Stimulated activated CD8-positive, alpha-beta memory T cell treated with anti-CD3 and anti-CD28 coated beads, Interleukin-4, amount 100 ng/mL, for 48 hours (primary cell): Measurements from ENCODE around the gene RORC.
"Not testable (repeated sequence)": the region's sequence is repeated elsewhere in the genome, so short reads cannot be mapped to it uniquely, and the experiment has no call there.

Experiments
- DNase-seq: peaks from one replicate; pipeline ENCODE4 v3.0.0-alpha.2; 2020

Gene RORC

DNA sequence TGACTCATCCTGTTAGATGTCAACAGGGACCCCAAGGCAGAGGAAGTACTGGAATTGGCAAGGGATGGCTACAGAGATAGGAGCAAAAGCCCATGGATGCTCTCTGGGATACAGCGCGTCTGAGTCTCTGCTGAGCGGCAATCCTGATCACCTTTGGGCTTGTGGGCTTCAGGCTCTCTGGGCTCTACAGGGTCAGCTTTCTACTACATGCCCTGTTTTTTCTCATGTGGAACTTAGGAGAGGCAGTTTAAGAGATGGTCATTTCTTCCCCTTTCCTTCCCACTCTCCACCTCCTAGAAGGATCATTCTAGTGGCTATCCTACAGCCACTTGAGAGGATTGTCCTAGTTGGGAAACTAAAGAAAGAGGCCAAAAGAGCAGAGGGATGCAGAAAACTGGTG lies 27.7 kb downstream of the RORC start:
- DNase-seq, result no peak

DNA sequence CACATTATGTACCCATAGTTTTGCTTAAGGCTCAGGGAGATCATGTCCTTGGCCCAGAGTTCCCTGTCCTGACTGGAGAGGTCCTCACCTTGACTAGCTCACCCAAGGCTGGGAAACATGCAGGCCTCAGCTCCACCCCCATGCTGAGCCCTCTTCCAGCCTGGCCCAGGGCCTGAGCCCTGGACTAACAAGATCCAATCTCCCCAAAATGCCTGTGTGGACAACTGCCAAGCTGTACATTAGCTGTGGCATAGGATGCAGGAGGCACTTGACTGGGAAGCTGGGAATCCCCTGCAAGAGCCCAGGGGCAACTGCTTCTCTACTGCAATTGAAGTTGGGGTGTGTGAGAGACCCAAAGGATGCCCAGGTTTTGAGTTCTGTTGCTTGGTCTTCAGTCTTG lies 28.4 kb downstream of the RORC start:
- no peak for DNase-seq

DNA sequence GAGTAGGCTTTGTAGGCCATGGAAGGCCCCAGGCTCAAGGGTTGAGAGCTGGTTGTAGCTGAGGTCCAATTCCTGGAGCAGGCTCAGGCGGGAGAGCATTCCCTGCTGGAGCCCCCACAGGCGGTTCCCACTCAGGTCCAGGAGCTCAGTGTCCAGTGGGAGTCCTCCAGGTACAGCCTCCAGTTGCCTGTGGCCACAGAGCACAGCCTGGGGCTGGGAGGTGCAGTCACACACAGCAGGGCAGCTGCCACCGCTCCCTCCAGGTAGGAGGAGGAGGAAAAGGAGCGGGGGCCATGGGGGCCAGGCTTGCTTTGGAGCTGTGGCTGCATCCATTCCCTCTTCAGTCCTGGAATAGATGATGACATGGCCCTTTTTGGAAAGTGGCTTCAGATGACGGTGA lies 29.2 kb downstream of the RORC start:
- no peak for DNase-seq

DNA sequence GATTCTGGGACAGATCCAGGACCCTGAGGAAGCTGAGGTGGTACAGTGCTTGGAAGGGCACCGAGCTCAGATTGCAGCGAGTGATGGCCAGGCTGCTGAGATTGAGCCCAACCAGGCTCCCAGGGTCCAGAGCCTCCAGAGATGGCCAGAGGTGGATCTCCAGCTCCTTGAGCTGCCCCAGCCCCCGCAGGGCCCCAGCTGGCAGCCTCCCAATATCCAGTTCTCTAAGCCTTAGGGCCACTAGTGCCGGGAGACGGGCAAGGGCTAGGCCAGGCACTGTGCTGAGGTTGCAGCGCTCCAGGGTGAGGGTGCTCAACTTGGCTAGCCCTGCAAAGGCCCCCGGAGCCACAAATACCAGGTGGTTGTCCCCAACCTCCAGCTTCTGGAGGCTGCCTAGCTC lies 29.8 kb downstream of the RORC start:
- DNase-seq, result no peak

DNA sequence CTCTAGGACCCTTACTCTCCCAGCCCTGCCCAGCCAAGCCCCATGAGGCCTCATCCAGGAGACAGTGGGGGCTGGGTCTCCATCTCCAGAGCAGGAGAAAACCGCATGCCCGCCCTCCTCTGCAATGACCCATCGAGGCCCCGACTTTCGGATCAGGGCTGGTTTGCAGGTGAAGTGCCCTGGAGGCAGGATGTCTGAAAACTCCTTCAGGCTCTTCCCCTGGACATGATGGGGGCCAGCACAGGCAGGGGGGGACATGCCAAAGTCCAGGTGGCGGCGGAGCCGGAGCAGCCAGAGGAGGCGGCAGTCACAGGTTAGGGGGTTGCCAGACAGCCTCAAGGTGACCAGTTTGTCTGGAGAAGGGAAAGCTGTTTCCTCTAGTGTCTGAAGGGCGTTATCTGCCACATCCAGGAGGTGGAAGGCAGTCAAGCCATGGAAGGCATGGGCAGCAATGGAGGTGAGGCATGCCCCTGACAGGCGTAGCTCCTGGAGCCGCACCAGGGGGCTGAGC lies 30.2 kb downstream of the RORC start:
- no peak for DNase-seq

DNA sequence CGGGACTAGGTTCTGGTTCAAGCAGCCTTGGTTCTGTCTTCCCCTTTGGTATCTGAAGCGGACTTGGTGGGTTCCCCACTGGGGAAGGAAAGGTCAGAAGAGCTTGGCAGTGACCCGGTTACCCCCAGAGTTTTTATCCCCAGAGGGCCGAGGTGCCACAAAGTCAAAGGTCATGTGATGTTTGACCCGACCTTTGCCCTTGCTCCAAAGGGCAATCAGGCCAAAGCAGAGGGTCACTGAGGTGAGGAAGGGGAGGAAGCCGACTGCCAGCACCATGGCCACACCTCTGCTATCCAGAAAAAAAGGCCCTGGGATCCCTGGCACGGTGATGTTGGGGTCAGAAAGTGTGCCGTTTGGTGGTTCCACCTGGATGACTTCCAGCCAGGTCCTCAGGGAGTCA lies 30.8 kb downstream of the RORC start:
- no peak for DNase-seq

DNA sequence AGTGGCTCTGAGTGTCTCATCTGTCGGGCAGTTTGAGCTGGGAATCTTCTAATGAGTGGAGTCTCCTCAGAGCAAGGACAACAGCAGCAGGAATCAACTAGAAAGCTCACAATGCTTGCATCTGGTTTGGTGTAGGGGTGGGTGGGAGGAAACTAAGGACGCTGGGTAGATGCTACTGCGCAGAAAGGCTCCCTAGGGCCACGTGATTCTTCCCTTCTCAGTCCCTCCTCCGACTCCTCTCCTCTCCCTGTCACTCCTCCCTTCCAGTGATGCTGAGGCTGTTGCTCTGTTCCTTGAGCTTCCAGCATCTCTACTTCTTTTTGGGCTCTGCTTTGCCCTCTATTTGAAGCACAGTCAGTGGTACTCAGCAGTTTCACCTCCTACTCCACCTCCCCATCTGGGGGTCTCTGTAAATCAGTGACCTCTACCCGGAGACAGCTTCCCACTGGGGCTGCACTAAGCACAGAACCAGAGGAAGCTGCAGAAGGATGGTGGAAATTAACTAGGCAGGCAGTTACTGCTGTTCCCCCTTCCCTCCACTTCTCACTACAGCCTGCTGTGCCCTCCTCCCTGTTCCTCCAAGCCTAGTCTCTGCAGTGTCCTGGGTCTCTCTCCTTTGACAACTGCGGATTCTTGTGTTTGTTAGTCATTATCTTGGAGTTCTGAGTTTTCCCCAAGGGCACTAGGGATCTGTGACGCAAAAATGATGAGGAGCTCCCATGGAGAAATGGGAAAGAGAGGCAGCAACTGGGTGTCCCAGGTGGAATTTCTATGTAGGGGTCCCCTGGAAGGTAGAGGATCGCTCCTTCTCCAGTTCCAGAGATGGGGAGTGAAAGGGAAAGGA lies 32.2 kb downstream of the RORC start:
- DNase-seq, result no peak

DNA sequence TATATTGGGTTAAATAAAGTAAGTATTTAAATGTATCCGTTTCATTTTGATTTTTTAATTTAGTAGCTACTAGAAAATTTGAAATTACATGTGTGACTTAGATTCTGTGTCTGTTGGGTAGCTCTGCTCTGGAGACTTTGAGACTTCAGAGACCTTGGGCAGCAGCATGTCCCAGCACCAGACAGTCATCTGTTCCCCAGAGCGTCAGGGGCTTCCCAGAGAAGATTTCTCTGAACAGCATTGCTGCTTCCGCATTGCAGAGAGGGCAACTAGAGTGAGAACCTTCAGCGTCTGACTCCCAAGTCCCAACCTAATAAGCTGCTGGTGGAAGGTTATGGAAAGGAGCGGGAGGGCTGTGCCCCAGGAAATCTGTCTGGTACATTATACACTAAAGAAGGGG lies 33.0 kb downstream of the RORC start:
- DNase-seq, result no peak

DNA sequence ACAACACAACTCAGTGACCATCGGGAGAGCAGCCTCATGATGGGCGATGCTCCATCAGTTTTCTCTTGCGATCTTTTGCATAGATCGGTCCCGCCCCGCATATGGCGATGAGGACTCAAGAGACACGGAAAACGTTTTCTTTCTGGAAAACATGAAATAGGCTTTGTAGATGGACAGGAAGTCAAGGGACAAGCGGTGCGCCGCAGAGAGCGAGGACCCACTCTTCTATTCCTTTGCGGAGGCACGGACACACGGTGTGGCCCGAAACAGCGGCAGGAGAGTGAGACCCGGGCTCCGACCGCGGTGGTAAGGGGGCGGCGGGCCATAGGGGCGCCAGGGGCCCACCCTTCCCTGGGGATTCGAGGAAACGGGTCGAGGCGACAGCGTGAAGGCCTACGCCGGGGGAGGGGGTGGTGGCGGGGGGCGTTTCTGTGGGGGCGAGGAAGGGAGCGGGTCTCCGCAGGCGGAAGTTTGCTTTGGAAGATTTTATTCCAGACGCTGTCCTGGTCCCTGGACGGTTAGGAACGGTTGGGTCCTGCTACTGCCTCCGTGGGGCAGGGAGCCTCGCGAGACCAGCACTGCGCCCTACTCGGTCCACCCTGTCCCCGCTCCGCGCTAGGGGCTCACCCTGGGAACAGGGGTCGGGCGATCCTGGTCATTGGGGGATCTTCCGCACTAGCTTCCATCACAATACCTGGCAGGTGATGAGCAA lies 40.5 kb downstream of the RORC start:
- peak; percentile 44 for DNase-seq

DNA sequence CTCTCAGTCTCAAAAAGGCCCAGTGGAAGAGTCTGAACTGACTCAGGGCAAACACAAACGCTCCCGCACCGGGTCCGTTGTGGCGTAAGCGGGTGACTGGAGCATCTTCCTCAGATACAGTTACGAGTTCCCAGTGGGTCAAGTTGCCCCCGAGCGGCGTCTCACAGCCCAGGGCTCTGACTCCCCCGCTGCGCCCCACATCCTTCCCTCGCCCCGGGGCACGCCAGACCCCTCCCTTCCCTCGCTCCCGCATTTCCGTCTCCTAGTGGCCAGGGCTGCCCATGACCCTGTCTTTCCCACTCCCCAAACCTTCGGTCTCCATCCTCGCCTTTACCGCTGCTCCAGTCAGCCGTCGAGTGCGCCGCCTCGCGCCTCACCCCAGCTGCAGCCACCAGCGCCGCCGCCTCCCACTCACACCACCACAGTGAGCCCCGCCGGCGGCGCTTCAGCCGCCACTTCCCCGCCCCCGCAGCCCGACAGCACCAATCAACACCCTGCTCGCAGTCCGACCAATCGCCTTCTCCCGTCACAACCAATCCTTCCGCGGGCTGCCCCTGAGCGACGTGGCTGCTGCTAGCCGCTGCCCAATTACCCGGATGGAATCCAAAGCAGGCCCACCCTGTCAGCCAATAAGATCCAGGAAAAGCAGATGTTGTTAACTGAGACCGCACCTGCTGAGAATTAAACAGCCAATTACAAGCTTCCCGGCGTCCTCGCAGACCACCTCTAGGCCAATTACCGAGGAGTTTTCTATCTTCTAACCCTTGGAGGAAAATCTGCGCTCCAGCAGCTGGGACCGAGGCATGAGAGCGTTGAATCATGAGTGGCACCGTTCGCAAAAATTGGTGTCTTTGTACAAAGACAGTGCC lies 41.3 kb downstream of the RORC start, which contains the start of gene TDRKH:
TSS of gene TDRKH (minus strand) at position 430 of the 869 bp plus-strand sequence. CDS start 7,478 bp downstream, outside the sequence.
- peak; percentile 98 for DNase-seq

DNA sequence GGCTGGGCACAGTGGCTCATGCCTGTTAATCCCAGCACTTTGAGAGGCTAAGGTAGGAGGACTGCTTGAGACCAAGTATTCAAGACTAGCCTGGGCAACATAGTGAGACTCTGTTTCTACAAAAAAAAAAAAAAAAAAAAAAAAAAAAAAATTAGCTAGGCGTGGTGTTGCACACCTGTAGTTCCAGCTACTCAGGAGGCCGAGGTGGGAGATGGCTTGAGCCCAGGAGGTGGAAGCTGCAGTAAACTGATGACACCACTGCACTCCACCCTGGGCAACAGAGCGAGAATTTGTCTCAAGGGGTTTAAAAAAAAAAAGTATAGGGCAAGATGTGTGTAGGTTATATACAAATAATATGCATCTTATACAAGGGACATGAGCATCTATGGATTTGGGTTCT lies 43.9 kb downstream of the RORC start:
- DNase-seq, result no peak

DNA sequence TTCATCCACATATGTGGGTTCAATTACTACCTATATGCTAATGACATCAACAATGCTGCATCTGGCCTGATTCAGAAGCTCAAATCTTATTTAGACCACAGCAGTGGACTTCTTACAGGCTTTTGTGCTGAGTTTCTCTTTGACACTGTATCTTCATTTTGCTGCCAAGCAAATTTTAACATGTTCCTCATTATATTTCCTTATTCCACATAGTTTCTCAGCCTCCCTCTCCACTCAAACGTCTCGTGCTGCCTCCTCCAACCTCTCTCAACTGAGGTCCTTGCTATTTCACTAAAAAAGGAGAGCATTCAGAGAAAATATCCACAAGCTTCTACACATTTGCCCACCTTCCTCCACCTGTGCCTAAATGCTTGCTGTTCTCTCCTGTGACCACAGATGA lies 47.8 kb downstream of the RORC start:
- no peak for DNase-seq

DNA sequence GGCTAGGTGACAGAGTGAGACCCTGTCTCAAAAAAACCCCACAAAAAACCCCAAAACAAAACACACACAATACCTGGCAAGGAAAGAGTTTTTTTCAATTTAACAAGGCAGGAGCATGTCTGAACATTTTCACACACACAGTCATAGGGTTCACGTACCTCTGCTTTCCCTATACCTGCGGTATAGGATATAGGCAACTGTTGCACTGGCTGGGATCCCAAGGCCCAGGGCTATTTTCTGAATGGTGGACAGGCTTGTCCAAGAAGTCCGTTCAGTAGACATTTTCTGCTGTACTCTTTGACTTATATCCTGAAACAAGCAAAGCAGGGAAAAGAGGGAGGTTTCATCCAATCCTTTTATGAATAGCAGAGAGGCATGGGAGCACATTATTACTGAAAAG lies 48.9 kb downstream of the RORC start:
- no peak for DNase-seq

DNA sequence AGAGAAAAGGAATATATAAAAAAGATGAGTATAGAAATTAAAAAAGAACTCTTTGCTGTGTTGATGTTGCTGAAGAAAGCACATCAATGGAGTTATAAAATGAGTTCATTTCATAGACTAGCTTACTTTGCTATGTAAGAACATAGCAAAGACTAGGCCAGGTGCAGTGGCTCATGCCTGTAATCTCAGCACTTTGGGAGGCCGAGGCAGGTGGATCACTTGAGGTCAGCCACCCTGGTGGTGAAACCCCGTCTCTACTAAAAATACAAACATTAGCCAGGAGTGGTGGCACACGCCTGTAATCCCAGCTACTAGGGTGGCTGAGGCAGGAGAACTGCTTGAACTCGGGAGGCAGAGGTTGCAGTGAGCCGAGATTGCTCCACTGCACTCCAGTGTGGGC lies 49.6 kb downstream of the RORC start:
- not testable (repeated sequence) for DNase-seq

DNA sequence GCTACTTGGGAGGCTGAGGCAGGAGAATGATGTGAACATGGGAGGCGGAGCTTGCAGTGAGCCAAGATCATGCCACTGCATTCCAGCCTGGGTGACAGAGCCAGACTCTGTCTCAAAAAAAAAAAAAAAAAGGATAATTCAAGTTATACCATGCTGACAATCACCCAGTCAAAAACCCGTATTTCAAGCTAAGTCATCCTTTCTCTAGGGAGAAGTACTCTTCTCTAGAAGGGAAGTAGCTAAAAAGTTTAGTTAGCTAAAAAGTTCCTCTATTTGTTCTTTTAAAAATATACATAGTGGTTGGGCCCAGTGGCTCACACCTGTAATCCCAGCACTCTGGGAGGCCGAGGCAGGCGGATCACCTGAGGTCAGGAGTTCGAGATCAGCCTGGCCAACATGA lies 50.9 kb downstream of the RORC start:
- not testable (repeated sequence) for DNase-seq

DNA sequence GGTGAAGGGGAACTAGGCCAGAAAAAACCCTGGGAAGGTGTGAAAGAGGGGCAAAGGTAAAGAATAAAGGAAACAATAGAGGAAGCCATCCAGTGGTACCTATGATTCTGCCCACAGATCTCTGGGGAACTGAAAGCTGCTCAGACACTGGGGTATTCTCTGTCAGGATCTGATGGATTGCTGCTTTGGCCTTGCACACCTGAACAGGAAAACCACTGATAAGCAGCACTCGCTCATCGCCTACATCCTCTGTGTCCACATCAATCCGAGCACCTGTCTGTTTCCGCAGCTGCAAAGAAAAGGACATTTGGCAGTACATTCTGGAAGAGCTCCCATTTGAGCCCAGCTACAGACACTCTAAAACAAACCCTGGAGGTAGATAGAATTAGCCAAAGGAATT lies 51.8 kb downstream of the RORC start:
- no peak for DNase-seq

DNA sequence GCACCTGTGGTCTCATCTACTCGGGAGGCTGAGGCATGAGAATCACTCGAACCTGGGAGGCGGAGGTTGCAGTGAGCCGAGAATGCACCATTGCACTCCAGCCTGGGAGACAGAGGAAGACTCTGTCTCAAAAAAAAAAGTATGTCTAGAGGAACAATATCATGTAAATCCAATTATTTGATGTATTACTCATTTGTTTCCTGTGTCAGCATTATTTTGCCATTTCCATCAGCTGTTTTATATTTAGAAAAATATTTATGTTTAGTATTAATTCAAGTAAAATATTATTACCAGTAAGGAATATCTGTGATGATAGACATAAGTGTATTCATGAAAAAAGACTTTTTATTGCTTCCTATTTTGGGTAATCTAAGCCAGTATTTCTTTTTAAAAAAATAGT lies 54.3 kb downstream of the RORC start:
- no peak for DNase-seq

DNA sequence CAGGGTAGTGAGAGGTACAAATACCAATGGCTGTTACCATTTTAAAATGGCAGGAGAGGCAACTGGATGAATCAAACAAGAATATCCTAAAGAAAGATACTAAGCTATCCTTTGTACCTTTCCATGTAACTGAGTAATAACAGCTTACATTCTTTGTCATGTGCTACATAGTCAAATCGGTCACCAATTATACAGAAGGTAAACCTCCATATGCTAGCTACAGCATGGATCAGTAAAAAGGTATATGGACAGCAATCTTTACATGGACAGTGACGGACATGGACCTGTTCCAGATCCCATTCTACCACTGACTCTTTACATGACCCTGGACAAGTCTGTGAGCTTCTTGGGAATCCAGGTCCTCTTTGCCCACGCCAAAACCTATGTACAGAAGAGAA lies 54.9 kb downstream of the RORC start:
- no peak for DNase-seq

DNA sequence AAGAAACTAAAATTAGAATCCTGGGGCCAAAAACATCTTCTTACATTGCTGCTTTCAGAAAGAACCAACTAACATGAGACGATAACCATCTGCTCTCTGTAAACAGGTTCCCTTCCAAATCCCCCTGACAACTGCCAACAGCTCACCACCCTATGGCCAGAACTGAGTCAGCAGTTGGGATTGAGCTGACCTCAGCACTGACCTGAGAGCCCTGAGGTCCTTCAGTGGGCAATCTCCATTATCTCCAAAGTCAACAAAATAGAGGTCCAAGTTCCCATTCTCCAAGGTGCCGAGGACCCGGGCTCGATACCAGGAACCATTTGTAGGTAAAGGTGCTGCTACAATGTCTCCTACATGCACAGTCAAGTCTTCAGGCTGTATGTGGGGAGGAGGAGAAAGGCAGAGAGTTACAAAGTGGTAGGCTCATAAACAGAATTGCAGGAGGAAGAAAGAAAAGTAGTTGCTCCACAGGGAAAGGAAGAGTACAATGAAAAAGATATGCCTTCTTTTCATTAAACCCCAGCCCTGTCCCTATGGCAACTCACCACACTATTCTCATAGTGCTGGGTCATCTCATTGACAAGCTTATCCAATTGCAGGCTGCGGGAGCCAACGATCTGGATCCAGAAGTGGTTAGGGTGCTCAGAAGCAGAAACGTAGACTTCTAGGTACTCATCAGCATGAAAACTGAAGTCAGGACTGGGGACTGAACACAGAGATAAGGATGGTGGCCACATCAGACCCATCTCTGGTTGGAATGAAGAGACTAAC lies 55.5 kb downstream of the RORC start:
- DNase-seq, result no peak

DNA sequence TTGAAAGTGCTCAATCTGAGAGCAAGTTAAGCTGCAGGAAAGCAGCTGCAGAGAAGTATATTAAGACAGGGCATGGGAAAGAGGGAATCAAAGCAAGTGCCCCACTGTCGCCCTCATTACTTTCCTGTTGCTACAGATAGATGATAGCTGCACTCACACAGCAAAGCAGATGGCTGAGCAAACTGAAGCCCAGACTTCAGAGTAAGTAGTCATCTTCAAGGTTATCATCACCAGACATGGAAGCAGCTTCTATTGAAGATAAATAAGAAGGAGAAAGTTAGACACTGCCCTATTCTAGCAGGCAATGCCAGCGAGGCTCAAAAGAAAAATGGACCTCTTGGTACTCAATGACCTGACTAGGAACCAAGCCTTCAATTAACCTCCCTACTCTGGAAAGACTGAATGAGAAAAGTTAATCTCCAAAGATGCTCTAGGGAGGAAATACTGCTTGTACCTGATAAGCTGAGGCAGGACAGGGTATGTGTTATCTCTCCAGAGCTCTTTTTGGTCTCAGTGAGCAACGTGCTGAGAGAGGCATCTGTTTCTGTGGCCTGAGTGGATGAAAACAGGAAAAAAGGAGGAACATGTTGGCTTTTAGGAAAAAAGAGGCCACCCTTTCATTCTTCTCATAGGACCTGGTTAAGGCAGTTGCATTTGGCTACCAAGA lies 57.2 kb downstream of the RORC start:
- DNase-seq, result no peak

DNA sequence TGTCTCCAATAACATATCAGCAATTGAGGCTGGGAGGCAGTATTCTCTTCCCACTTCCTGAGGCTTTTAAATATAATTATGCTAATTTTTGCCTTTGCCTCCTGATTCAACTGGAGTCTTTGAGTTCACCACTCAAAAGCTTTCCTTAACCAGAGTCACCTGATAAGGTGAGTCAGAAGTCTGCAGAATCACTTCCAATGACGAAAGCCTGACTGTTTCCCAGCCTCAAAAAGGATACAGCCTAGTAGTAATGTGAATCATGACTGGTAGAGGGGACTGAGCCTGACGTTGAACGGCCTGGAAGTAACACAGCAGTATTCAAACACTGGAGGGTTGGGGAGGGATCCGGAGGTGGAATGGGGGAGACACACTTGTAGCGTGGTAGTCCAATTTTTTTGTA lies 57.9 kb downstream of the RORC start:
- DNase-seq, result no peak

DNA sequence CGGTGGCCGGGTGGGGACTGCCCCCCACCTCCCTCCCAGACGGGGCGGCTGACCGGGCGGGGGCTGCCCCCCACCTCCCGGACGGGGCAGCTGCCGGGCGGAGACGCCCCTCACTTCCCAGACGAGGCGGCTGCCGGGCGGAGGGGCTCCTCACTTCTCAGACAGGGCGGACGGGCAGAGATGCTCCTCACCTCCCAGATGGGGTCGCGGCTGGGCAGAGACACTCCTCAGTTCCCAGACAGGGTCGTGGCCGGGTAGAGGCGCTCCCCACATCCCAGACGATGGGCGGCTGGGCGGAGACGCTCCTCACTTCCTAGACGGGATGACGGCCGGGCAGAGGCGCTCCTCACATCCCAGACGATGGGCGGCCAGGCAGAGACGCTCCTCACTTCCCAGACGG lies 62.3 kb downstream of the RORC start:
- not testable (repeated sequence) for DNase-seq
